Testis (tissue), 2 donors: ENCODE data around the gene CYP1A1.

Source experiments
- POLR2A ChIP-seq: fragments of 450-650 bp; IDR thresholded peaks from one replicate; pipeline ENCODE4 v1.6.1; 2017; ENCODE audit warnings: antibody characterized with exemption, mild to moderate bottlenecking, moderate library complexity
- TF ChIP-seq, protein P1 (sequence below), 3 experiments: fragments of 450-650 bp in 2 of 3; fragments of 200-600 bp in 1 of 3; sonication (generic) in 1 of 3; IDR thresholded peaks; one replicate each; pipeline ENCODE4 v1.5.1; 2016 to 2019; ENCODE audit warnings: antibody characterized with exemption in 3 of 3, mild to moderate bottlenecking in 2 of 3, moderate library complexity in 1 of 3

DNA sequence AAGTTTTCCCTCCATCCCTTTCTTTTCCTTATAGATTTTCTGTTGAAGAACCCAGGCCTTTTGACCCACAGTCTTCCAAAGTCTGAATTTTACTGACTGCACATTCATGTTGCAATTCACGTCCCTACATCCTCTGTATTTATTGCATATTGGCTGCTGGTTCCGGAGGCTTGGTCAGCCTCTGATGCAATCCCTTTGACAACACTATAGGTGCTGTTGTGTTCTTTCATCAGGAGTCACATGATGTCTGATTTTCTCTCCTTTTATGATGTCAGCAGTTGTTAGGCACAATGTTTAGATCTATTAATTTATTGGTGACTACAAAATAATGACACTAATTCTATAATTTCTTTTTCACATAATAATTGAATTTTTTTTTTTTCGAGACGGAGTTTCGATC, 8.7 kb downstream of the CYP1A1 start:
- TF ChIP-seq, protein P1, sequence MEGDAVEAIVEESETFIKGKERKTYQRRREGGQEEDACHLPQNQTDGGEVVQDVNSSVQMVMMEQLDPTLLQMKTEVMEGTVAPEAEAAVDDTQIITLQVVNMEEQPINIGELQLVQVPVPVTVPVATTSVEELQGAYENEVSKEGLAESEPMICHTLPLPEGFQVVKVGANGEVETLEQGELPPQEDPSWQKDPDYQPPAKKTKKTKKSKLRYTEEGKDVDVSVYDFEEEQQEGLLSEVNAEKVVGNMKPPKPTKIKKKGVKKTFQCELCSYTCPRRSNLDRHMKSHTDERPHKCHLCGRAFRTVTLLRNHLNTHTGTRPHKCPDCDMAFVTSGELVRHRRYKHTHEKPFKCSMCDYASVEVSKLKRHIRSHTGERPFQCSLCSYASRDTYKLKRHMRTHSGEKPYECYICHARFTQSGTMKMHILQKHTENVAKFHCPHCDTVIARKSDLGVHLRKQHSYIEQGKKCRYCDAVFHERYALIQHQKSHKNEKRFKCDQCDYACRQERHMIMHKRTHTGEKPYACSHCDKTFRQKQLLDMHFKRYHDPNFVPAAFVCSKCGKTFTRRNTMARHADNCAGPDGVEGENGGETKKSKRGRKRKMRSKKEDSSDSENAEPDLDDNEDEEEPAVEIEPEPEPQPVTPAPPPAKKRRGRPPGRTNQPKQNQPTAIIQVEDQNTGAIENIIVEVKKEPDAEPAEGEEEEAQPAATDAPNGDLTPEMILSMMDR (IDR thresholded peaks at IDR 0.05), result no peak
- no peak for TF ChIP-seq POLR2A
